HG02623 (cell line): ENCODE data around the gene ACADSB.

ENCODE experiments used
- ATAC-seq: cut with Tn5 transposase; IDR thresholded peaks from one replicate; pipeline ENCODE4 v1.9.1; 2021; ENCODE audit warnings: moderate library complexity; ENCODE audit not compliant: unreplicated experiment

Gene ACADSB

GRCh38 chr10:123096452-123096851 is 87.6 kb downstream of the ACADSB start:
- no peak for ATAC-seq

GRCh38 chr10:123097039-123097438 is 88.2 kb downstream of the ACADSB start:
- ATAC-seq, result no peak

- no peak for ATAC-seq
These were observed 91.4 kb downstream of the ACADSB start for GRCh38 chr10:123100030-123100762.

- ATAC-seq, result no peak
These were observed 93.1 kb downstream of the ACADSB start for GRCh38 chr10:123101872-123102271.

- no peak for ATAC-seq
These were observed 93.9 kb downstream of the ACADSB start for GRCh38 chr10:123102673-123103072.

GRCh38 chr10:123103944-123104343 is 95.1 kb downstream of the ACADSB start:
- no peak for ATAC-seq
